ENCODE measurements around the gene ASGR1.

ASGR1 gene, protein sequence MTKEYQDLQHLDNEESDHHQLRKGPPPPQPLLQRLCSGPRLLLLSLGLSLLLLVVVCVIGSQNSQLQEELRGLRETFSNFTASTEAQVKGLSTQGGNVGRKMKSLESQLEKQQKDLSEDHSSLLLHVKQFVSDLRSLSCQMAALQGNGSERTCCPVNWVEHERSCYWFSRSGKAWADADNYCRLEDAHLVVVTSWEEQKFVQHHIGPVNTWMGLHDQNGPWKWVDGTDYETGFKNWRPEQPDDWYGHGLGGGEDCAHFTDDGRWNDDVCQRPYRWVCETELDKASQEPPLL

DNA sequence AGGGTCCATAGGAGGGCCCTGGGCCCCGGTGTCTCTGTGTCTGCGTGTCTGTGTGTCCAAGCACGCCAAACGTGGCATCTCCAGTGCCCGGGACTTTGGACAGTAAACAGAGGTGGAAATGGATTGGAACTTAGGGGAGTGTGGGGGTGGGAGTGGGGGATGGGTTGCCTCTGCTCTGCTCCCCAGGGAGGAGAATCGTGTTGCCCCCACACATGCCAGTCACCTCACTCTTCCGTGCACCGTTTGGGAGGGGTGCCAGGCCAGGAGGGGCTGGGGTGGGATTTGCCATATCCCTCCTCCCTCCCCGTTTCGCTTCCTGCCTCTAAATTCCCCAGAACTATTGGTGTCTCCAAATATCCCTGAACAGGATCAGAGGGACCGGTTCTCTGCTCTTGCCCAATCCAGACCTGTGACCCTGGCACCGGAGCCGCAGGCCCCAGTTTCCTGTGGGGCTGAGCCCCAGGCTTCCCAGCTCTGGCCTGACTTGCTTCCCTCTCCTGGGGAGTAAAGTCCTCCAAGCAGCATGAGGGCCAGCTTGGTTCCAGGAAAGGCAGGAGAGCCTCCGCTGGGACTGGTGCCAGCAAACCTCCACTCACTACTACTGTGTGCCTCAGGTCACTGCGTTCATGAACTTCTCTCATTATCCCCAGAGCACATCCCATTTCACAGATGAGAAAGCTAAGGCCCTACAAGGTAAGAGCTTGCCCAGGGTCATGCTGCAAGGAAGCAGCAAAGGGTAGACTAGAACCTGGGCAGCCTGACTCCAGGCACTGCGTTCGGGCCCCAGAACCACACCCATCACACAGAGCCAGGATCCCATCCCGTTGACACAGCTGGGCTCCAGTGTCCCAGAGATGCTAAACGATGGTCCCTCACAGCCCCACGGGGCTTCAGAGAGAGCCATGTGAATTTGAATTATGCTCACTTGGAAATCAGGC, at the start of gene ASGR1:
ASGR1 (minus strand) TSS at position 54 of the 938 bp plus-strand sequence. CDS start 807 bp downstream, outside the sequence.
- no peak for DNase-seq (ENCODE audit: low read depth in 2 of 2)

DNA sequence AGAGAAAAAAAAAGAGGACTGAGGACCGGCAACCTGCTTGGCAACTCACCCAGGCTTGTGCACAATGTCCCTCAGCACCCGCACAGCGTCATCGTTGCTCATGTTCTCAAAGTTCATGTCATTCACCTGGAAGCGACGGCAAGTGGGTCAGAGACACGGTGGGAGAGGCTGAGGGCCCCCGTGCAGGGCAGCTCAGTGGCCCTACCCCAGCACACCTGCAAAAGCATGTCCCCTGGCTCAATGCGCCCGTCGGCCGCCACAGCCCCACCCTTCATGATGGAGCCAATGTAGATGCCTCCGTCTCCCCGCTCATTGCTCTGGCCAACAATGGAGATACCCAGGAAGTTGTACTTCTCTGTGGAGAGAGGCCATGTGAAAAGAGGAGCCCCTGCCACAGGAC, 49.8 kb upstream of the ASGR1 start:
- no peak for DNase-seq (ENCODE audit: low read depth in 2 of 2)

DNA sequence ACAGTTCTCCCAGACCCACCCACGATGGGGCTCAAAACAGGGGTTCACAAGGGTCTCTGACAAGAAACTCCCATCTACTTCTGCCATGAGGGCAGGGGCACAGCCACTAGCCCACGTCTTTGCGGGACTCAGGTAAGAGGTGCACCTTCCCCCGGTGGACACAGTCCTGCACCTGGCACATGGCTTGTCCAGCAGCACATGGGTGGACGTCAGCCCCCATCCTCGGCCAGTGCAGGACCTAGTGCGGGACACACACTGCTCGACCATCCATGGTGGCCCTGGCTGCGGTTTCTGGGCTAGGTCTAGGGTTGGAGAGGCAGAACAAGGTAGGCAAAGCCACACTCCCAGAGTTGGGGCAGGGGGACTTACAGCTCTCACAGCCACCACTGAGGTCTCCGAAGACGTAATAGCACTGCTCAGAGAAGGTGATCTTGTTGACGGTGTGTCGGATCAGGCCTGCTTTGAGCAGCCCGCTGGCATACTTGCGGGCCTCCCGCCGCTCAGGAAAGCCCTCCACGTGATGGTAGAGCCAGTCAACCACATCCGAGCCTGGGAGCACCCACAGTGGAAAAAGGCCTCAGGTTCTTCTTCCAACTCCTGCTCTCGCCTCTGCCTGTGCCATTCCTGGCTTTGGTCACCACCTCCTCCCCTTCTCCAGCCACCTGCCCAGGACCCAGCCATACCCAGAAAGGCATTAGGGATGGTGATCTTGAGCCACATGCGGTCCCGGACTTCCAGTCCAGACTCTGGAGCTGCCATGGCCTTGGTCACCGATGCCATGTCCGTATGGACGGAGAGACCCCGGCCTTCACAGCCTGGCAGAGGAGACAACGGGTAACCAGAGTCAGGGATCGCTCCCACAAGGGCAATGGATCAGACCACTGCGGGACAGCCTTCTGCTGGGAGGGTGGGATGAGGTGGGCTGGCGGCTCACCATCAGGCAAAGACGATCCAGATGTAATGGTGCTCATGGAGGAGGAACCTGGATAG, 47.8 kb upstream of the ASGR1 start:
- no peak for DNase-seq (ENCODE audit: low read depth in 2 of 2)

DNA sequence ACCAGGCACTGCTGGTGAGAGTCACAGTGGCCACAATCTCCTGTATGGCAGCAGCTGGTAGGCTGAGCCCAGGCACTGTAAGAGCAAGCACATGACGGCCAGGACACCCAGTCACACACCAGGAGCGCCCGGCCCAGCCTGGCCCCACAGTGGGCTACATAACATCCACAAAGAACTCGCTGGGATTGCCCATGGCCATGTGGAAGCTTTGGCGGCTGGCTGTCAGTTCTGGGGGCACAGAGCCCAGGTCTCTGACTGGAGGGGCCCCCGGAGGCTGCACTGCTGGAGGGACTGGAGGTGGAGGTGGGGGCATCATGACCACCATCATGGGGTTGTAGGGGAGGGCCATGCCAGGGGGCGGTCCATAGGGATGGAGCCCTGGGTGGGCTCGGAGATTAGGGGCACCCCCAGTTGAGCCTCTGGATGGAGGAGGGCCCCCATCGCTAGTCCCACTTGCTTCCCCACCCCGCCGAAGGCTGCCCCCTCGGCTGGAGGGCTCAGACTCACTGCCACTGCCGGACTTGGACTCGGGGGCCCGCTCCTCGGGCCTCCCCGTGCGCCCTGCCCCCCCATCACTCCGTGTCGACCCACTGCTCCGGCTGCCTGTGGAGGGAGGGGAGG, 46.7 kb upstream of the ASGR1 start:
- DNase-seq (ENCODE audit: low read depth in 2 of 2): no peak

DNA sequence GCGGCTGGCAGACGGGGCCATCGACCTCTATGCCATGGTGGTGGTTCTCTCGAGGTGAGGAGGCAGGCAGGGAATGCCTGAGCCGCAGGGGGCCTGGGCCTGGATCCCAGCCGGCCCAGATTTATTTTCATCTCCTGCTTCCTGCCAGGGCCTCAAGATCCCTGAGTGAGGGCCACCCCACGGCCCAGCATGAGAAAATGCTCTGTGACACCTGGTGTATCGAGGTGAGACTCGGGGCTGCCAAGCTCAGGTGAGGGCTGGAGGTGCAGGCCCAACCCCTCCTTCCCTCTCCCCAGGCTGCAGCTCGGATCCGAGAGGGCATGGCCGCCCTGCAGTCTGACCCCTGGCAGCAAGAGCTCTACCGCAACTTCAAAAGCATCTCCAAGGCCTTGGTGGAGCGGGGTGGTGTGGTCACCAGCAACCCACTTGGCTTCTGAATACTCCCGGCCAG, 45.5 kb upstream of the ASGR1 start:
- DNase-seq (ENCODE audit: low read depth in 2 of 2): no peak

DNA sequence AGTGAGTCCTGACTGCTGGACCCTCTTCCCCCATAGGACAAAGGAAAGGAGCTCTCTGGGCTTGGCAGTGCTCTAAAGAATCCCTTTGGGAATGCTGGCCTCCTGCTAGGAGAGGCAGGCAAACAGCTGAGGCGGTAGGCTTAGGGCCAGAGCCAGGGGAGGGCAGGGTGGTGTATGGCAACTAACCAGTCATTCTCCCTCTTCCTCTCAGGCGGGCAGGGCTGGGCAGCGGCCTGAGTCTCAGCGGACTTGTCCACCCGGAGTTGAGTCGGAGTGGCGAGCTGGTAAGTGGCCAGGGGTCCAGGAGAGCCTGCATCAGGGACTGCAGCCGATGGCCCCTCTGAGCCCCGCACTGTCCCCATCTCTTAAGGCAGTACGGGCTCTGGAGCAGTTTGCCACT, 44.9 kb upstream of the ASGR1 start:
- DNase-seq (ENCODE audit: low read depth in 2 of 2): no peak

DNA sequence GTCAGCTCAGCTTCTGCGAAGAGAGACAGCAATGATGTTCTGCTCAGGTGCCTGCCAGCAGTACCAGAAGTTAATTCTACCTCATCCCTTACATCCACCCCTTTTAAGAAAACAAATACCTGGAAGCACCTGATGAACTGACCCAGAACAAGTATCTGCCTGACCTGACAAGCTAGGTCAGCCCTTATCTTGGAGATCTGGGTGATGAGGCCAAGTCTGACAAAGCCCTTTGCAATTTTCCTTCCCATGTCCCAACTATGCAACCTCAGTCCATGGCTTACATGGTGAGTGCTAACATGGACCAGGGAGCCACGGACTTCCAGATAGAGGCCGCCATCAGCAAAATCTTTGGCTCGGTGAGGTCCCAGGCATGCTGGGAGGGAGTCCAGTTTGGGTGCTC, 44.2 kb upstream of the ASGR1 start:
- DNase-seq (ENCODE audit: low read depth in 2 of 2): no peak

DNA sequence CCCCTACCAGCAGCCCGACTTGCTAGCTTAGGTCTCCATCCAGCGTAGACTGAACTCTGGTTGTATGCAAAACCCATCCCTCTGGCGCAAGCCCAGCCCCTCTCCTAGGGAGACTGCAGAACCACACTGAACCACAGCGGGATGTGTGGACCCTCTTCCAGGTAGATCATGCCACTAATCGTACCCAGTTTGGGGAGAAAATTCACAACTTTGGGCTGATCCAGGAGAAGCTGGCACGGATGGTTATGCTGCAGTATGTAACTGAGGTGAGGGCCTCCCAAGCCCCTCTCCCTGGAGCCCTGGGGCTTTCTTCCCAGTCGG, 43.8 kb upstream of the ASGR1 start:
- DNase-seq (ENCODE audit: low read depth in 2 of 2): no peak

DNA sequence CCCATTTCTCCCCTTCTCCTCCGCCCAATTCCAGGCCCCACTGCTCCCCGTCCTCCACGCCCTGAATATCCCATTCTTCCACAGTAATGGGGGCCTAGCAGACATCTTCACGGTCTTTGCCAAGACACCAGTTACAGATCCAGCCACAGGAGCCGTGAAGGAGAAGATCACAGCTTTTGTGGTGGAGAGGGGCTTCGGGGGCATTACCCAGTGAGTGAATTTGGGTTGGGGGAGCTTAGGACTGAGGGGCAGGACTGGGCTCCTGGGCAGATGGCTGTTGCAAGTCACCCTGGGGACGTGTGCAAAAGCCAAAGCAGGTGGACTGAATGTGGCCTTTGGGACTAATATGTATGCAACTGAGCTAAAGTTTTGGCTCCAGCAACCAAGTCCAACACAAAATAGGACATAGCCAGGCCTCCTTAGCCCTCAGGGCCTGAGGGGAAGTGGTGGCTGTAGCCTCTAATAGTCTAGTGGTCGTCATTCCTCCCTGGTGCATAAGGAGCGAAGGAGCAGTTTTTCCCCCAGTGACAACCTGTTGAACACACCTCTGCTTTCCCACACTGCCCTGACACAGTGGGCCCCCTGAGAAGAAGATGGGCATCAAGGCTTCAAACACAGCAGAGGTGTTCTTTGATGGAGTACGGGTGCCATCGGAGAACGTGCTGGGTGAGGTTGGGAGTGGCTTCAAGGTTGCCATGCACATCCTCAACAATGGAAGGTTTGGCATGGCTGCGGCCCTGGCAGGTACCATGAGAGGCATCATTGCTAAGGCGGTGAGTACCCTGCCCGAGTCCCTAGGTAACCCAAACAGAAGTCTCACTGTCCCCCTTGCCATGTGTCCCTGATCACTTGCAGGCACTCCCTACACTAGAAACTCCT, 43.2 kb upstream of the ASGR1 start:
- DNase-seq (ENCODE audit: low read depth in 2 of 2): no peak

DNA sequence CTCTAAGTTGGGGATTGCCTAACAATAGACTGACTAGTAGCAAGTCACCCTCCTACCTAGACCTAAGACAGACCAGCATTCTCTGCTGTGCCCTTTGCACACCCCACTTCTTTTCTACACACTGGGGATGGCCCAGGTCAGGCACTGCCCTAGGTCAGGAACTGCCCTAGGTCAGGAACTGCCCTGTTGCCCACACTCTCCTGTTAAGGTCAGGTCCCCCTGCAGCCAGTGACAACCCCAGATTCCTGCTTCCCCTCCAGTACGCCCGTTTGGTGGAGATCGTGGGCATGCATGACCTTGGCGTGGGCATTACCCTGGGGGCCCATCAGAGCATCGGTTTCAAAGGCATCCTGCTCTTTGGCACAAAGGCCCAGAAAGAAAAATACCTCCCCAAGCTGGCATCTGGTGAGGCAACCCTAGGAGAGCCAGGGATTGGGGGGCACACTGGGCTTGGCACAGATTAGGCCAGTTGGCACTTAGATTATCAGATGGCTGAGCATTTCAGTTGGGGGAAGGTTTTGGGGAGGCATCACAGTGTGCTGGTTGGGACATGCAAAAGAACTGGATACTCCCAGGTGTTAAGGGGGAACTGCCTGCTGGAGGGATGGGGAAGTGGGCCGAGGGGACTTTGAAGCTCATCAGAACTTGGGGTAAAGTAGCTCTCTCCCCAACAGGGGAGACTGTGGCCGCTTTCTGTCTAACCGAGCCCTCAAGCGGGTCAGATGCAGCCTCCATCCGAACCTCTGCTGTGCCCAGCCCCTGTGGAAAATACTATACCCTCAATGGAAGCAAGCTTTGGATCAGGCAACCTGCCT, 42.3 kb upstream of the ASGR1 start:
- DNase-seq (ENCODE audit: low read depth in 2 of 2): no peak

DNA sequence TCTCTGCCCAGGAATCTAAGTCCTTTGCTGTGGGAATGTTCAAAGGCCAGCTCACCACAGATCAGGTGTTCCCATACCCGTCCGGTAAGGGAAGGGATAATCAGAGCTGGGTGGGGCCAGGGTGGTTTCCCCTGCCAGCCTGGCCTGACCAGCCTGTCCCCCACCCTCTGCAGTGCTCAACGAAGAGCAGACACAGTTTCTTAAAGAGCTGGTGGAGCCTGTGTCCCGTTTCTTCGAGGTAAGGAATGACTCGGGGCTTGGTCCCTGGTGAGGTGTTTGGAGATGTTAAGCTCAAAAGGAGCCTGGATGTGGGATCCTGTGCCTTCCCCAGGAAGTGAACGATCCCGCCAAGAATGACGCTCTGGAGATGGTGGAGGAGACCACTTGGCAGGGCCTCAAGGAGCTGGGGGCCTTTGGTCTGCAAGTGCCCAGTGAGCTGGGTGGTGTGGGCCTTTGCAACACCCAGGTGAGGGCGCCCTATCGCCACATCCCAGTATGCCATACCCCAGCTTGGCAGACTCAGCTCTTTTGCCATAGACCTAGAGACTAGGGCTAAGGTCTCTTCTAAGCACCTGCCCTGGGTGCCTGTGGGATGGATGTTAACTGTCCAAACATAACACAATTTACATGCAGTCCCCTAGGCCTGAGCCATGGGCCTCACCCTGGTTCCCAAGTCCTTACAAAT, 41.6 kb upstream of the ASGR1 start:
- DNase-seq (ENCODE audit: low read depth in 2 of 2): no peak

DNA sequence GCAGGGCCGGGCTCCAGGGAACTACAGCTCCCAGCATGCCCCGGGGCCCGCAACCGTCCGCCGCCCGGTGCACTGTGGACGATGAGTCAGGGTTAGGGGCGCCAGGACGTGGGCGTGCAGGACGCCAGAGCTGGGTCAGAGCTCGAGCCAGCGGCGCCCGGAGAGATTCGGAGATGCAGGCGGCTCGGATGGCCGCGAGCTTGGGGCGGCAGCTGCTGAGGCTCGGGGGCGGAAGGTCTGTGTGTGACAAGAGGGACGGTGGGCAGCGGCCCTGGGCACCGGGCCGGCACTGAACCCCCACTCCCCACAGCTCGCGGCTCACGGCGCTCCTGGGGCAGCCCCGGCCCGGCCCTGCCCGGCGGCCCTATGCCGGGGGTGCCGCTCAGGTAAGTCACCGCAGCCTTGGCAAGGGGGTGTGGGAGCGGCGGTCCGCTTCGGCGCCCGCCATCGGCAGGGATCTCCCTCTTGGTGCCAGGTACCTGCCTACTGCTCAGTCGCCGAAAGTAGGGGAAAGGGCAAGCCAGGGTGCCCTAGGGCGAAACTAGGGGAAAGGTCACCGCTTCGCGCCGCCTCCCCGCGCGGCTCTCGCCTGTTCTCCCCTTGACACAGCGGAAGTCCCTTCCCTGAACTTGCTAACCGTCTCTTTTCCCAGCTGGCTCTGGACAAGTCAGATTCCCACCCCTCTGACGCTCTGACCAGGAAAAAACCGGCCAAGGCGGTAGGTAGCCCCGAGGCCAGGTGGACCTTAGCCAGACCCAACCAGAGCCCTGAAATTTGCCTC, 40.8 kb upstream of the ASGR1 start, which contains the start of the genes ACADVL and DLG4:
ACADVL (plus strand) TSS at position 127 of the 781 bp plus-strand sequence; CDS start at position 174, 47 bp downstream.
DLG4 (minus strand) TSS at position 25 of the 781 bp plus-strand sequence.
- peak; percentile 72 to 83 for DNase-seq (ENCODE audit: low read depth in 2 of 2)

DNA sequence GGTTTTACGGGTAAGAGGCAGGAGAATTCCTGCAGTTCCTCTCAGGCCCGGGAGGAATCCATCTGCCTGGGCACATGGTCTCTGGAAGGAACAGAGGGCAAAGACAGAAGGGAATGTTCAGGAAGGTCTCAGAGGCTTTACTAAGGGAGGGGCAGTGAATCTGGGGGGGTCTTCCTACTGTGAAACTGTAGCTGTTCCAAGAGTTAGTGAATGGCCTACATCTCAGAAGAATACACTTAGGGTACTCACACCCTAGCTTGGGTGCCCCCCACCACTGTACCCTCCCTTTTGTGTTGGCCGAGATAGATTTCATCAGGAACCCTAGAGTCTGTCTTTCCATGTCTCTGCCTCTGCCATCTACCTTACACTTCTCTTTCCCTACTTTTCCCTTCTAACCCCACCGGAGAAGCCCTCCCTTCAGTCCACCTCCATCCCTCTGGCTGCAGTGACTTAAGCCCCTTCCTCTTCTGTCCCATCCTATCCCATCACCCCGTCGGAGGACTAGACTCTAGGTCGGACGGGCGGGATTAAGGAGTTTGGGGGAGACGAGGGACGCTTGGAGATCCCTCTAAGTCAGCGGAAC, 40.1 kb upstream of the ASGR1 start:
- DNase-seq (ENCODE audit: low read depth in 2 of 2): no peak

DNA sequence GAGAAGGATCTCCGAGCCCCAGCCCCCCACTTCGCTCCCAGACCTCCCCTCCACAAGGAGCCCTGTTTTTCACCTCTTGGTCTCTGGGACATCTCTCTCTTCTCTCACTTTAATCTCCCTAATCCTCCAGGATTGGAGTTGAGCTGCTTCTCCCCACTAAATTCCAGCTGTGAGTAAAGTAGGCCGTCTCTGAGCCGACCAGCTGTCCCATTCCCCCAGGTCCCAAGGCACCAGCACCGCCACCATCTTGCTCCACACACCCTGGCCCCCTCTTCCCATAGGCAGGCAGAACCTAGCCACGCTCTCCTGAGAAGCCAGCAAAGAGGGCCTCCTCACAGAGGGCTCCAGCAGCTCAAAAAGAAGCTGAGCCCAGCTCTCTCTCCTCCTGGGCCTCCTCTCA, 39.6 kb upstream of the ASGR1 start:
- DNase-seq (ENCODE audit: low read depth in 2 of 2): no peak

DNA sequence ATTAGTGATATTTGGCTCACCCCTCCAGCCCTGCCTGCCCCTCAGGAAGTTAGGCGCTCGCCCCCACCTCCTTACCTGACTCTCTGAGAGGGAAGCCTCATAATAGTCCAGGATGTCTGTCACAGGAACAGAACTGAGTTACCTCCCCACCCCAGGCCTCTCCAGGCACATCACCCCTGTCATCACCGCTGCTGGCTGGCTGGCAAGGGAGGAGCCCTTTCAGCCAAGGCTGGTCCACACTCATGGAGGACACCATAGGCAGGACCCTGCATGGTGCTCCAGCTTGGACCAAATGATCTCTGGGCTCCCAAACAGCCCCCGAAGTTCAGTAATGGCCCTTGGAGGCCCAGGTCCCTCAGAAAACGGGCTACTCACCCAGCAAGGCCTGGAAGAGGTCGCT, 39.0 kb upstream of the ASGR1 start:
- DNase-seq (ENCODE audit: low read depth in 2 of 2): no peak

DNA sequence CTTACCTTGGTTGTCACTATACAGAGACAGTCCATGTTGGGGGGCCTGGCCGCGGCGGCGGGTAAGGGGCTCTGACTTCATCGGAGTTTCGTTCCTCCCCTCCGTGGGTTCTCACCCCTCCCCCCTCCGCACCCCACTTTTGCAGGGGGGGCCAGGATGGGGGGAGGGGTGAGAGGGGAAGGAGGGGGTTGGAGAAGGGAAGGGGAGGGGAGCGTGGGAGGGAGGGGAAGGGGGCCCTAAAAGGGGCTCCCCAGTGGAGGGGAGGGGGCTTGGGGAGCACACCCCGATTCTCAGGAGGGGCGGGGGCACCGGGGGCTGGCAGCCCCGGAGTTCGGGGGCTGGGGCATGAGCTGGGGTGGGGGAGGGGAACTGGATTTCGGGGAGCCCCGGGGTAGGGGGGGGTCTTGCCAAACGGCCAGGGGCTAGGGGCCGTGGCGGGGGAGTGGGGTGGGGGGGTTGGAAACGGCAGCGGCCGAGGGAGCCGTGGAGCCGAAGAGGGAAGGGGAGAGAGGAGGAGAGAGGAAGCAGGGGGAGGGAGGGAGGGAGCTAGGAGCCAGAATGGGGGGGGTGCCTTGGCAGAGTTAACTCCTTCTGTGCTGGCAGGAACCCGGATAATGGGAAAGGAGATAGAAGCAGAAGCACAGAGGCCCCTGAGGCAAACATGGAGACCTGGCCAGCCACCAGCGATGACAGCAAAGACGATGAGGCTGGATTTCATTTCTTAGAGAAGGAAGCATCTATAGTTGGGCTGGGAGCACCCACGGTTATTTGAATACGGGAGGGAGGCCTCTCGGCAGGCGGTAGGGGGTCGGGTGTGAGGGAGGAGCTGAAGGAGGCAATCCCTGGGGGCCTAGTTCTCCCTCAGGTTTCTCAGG, 38.2 kb upstream of the ASGR1 start:
- no peak for DNase-seq (ENCODE audit: low read depth in 2 of 2)

Data from stimulated activated CD4-positive, alpha-beta T cell treated with anti-CD3 and anti-CD28 coated beads, Interleukin-12 subunit alpha, Interleukin-12 subunit beta, amount 100 ng/mL, for 24 hours (primary cell).